Loucy (cell line): ENCODE measurements around the gene DIP2B.

Source experiments
- EZH2phosphoT487 ChIP-seq: fragments of 200-600 bp; IDR thresholded peaks from 2 replicates; pipeline ENCODE4 v1.6.1; 2018; ENCODE audit warnings: antibody characterized with exemption, mild to moderate bottlenecking, moderate library complexity, borderline replicate concordance
- TF ChIP-seq, protein P1 (sequence below): fragments of 200-600 bp; sonication (generic); conservative IDR thresholded peaks from 2 replicates; pipeline ENCODE4 v1.5.1; 2014; ENCODE audit warnings: mild to moderate bottlenecking, antibody characterized with exemption, low read length

GRCh38 chr12:50720501-50720900, 215.7 kb downstream of the DIP2B start:
- TF ChIP-seq, protein P1, sequence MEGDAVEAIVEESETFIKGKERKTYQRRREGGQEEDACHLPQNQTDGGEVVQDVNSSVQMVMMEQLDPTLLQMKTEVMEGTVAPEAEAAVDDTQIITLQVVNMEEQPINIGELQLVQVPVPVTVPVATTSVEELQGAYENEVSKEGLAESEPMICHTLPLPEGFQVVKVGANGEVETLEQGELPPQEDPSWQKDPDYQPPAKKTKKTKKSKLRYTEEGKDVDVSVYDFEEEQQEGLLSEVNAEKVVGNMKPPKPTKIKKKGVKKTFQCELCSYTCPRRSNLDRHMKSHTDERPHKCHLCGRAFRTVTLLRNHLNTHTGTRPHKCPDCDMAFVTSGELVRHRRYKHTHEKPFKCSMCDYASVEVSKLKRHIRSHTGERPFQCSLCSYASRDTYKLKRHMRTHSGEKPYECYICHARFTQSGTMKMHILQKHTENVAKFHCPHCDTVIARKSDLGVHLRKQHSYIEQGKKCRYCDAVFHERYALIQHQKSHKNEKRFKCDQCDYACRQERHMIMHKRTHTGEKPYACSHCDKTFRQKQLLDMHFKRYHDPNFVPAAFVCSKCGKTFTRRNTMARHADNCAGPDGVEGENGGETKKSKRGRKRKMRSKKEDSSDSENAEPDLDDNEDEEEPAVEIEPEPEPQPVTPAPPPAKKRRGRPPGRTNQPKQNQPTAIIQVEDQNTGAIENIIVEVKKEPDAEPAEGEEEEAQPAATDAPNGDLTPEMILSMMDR: no peak
- no peak for TF ChIP-seq EZH2phosphoT487
